ENCODE measurements around the gene STEAP1B. TPM values are rescaled to one million over a fixed set of nuclear protein-coding genes. Genes with fewer than 3 reads are reported as not detected.

Gene STEAP1B
- total RNA-seq, 1 donor from 2014 or later: 2.5 TPM

DNA sequence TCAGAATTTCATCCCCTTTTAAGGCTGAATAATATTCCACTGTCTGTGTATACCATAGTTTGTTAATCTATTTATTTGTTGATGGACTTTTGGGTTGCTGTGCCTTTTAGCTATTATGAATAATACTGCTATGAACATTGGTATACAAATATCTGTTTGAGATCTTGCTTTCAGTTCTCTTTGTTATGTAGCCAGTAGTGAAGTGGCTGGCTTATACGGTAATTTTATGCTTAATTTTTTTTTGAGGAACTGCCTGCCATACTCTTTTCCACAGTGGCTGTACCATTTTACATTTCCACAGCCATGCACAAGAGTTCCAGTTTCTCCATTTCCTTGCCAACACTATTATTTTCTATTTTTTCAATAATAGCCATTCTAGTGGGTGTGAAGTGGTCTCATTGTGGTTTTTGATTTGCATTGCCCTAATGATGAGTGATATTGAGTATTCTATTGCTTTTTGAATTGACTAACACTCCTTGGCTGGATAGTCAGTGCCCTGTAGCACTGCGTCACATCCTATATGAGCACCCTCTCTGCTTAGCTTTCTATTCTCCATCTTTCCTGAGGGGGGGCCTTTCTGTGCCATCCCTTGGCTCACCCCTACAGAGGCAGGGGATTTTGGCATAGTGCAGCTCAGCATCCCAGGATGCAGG is 113.7 kb downstream of the STEAP1B start:
- TF ChIP-seq, protein P1, sequence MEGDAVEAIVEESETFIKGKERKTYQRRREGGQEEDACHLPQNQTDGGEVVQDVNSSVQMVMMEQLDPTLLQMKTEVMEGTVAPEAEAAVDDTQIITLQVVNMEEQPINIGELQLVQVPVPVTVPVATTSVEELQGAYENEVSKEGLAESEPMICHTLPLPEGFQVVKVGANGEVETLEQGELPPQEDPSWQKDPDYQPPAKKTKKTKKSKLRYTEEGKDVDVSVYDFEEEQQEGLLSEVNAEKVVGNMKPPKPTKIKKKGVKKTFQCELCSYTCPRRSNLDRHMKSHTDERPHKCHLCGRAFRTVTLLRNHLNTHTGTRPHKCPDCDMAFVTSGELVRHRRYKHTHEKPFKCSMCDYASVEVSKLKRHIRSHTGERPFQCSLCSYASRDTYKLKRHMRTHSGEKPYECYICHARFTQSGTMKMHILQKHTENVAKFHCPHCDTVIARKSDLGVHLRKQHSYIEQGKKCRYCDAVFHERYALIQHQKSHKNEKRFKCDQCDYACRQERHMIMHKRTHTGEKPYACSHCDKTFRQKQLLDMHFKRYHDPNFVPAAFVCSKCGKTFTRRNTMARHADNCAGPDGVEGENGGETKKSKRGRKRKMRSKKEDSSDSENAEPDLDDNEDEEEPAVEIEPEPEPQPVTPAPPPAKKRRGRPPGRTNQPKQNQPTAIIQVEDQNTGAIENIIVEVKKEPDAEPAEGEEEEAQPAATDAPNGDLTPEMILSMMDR (IDR thresholded peaks at IDR 0.05): no peak
- no peak overlapping the region for H3K27ac ChIP-seq
- no peaks in the 10 kb centered on the region for H3K9me3 ChIP-seq
- intact Hi-C loops (cut with DNase I): no loop called here
- H3K4me1 ChIP-seq: no peaks in the 10 kb centered on the region
- ATAC-seq: no peak
- no peak overlapping the region for H3K4me3 ChIP-seq
- no peaks in the 10 kb centered on the region for H3K36me3 ChIP-seq
- DNase-seq: no peak
- H3K27me3 ChIP-seq: no peaks in the 10 kb centered on the region

DNA sequence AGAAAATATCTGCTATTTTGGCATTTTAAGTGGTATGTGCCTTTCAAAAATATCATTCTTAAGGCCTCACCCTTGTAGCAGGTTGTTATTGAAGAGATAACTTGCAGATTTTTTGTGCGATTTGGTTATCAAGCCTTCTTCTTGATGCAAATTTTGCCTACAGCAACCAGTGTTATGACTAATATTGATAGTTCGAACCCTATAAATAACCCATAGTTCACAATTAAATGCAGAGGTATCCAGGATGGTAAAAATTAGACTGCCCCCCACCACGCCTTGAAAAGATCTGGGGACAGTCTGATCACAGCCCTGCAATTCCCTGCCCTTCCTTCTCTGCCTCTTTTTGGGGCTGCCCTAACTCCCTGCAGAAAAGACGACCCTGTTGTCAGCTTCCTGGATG is 114.7 kb downstream of the STEAP1B start:
- no peak overlapping the region for H3K27ac ChIP-seq
- DNase-seq (no peak), ATAC-seq (no peak)
- intact Hi-C loops (cut with DNase I): no loop called here
- TF ChIP-seq, protein P1 (IDR thresholded peaks at IDR 0.05): no peak
- H3K27me3 ChIP-seq: no peaks in the 10 kb centered on the region
- no peaks in the 10 kb centered on the region for H3K4me1 ChIP-seq
- H3K4me3 ChIP-seq: no peak overlapping the region
- no peaks in the 10 kb centered on the region for H3K36me3 ChIP-seq
- H3K9me3 ChIP-seq: no peaks in the 10 kb centered on the region

DNA sequence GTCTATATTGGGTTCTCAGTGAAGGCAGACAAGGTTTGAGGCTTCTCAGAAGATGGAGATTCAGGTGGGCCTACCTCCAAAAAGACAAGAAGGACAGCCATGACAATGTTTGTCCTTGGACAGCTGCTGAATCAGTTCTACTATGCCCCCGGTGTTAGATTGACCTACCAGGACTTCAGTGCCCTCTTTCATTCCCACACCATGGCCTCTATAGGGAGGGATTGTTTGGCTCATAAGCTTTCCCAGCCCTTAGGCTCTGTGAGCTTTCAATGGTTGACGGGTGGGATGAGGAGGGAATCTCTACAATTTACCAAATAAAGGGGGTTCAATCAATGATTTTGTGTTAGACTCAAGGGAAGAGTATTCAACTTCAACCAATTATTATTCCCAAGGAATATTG is 119.7 kb downstream of the STEAP1B start:
- no peak overlapping the region for H3K27ac ChIP-seq

GRCh38 chr7:22378199-22378980 is 121.6 kb downstream of the STEAP1B start:
- no peak overlapping the region for H3K4me3 ChIP-seq
- no peak overlapping the region for H3K27ac ChIP-seq
- H3K9me3 ChIP-seq: no peaks in the 10 kb centered on the region
- H3K27me3 ChIP-seq: no peaks in the 10 kb centered on the region
- H3K4me1 ChIP-seq: no peaks in the 10 kb centered on the region
- no peaks in the 10 kb centered on the region for H3K36me3 ChIP-seq
- no peak for DNase-seq
- intact Hi-C loops (cut with DNase I): no loop called here
- no peak for ATAC-seq
- TF ChIP-seq, protein P1 (IDR thresholded peaks at IDR 0.05): no peak

More for the DNA sequence above, 119.7 kb downstream of the STEAP1B start:
- TF ChIP-seq, protein P1 (IDR thresholded peaks at IDR 0.05): no peak
- Histone ChIP-seq H3K4me3 (no peak overlapping the region), H3K27me3 (no peaks in the 10 kb centered on the region), H3K4me1 (no peaks in the 10 kb centered on the region), H3K36me3 (no peaks in the 10 kb centered on the region), H3K9me3 (no peaks in the 10 kb centered on the region)
- intact Hi-C loops (cut with DNase I): no loop called here
- no peak for ATAC-seq
- no peak for DNase-seq

DNA sequence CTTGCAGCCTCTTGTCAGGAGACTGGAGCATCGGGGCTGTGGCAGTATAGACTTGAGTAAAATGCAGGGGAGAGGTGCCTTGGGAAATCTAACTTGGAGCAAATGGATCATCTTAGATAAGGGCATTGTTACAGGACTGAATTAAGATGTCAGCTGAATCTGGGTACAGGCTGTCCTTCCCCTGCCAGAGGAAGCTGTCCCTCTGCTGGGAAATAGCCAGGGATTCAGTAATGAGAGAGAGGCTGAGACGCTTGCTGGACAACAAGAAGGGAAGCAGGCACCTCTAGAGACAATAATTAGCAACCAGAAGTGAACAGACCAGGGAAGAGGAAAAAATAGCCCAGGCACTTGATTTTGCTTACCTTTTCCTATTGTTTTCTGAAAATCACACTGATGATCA is 122.3 kb downstream of the STEAP1B start:
- Histone ChIP-seq H3K27me3 (no peaks in the 10 kb centered on the region), H3K4me1 (no peaks in the 10 kb centered on the region), H3K4me3 (no peak overlapping the region), H3K9me3 (no peaks in the 10 kb centered on the region), H3K27ac (no peak overlapping the region), H3K36me3 (no peaks in the 10 kb centered on the region)
- peak; percentile 61 for ATAC-seq
- intact Hi-C loops (cut with DNase I): no loop called here
- TF ChIP-seq, protein P1 (IDR thresholded peaks at IDR 0.05): no peak
- no peak for DNase-seq
